Stimulated activated CD8-positive, alpha-beta memory T cell treated with anti-CD3 and anti-CD28 coated beads, Interleukin-15, amount 100 ng/mL, for 4 hours (primary cell): ENCODE data around the gene SUMF1.

Experiments used
- DNase-seq, 2 donors: peaks; one replicate each; pipeline ENCODE4 v3.0.0-alpha.2; 2020; ENCODE audit warnings: low read depth in 2 of 2

SUMF1 gene

DNA sequence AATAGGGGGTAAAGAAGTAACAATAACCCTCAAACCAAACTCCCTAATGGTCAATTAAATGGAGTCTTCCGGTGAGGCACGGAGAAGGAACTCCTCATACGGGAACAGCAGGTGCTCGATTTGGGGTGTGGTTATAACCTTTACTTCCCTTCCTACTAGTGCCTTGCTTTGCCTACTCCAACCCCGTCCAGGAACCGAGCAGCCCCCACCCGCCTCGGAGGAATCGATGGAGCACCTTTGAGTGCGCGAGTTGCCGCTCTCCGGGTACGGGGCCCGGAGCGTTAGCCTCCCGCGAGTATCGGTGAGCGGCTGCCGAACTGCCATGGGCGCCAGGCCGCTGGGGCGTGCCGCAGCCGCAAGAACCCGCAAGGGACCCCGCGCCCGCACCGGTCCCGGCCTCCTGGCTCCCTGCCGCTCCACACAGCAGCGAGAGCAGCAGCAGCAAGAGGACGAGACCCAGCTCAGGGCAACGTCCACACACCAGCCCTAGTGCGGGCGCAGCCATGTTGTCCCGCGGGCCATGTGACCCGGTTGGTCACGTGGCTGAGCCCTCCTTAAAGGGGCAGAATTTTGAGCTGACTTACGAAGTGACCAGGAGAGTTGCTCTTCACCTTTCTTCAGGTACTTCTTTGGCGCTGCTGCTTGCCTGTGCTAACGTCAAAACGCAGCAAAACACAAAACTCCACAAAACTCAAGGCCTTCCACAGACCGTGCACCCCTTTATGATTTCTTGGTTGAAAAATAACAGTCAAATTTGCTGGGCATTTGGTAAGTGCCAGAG, at the start of gene SUMF1:
TSS of gene SUMF1 (minus strand) at position 529 of the 781 bp plus-strand sequence. CDS start at position 505, 24 bp downstream.
- DNase-seq: peak; percentile 39 to 61

DNA sequence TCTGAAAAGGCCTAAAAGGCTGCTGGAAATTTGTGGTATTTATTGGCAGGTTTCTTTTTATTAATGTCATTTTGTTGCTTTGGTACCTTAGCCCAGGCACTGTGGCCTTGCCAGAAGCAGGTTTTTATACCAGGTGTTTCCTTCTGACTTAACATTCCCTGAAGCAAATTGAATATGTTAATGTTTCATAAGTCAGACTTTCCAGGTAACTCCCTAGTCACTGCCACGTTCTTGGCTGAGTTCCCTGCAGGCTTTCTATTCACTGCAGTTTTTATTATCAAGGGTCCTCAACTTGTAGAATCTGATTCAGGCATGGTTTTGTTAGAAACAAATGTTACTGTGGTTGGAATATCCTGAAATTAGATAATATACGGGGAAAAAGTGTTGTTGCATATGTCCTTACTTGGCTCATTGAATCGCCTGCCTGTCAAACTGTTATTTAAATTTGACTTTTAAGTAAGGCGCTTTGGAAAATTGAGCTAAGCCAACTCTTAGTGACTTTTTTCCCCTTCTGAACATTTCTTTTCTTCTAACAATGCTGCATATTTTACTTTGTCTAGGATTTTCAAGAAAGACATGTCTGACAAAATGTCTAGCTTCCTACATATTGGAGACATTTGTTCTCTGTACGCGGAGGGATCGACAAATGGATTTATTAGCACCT, 49.0 kb upstream of the SUMF1 start:
- no peak for DNase-seq

DNA sequence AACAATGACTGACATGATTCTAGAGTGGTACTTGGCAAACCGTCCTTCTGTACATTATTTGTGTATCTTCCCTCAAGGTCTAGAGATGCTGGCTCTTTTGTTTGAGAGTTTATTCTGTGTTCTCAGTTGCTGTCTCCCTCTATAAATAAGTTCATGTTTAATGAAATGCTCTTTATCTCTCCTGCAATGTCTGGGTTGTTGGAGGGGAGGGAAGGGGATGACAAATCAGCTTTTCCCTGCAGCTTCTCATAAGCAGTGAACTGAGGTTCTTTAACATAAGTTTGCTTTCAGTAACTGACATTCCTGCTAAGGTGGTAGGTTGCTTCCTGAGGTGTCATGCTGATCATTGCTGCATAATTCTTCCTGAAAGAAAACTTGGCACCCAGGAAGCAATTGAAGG, 47.8 kb upstream of the SUMF1 start:
- no peak for DNase-seq

DNA sequence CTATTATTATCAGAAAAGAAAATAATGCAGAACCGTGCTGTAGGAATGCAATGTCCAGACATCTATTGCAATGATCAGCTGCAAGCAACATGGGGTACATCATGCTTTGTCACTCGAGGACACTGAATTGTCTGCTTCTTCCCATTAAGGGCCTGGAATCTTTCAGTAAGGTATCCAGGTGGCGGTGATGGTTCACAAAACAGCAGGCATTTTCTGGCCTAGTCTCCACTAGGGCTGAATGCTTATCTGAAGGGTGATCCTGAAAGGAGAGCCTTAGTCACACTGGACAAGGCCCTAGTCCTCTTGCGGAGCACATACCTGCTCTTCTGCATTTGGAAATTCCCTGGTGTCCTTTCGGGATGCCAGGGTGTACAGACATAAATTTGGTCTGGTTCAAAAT, 47.3 kb upstream of the SUMF1 start:
- no peak for DNase-seq

DNA sequence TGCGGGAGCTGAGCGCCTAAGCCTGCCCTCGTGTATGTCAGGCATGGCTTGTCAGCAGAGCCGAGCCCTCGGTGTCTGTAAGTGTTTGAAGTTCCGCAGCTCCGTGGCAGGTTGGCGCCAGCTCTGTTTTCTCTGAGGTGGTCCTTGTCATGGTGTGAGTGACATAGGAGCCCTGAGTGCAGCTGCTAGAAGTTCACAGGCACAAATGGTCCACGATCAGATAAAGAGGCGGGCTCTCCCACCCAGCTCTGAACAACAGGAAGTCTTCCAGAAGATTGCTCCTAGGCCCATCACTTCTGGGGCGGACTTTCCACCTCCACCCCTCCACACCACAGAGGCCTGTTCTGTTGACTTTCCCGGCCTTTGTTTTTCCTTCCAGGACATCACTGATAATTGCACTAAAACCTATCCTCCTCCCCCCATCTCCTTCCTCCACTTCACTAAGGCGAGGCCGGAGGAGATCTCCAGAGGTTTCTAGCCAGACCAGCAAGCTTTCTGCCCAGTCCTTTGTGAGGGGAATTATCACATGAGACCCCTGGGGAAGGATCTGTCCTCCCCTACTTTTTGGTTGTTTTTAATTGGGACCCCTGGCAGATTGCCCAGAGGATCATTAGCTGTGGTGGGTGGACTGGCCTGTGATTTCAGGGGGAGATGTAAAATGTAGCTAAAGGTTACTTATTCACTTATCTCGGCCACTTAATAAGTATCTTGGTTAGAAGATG, 46.0 kb upstream of the SUMF1 start:
- no peak for DNase-seq

DNA sequence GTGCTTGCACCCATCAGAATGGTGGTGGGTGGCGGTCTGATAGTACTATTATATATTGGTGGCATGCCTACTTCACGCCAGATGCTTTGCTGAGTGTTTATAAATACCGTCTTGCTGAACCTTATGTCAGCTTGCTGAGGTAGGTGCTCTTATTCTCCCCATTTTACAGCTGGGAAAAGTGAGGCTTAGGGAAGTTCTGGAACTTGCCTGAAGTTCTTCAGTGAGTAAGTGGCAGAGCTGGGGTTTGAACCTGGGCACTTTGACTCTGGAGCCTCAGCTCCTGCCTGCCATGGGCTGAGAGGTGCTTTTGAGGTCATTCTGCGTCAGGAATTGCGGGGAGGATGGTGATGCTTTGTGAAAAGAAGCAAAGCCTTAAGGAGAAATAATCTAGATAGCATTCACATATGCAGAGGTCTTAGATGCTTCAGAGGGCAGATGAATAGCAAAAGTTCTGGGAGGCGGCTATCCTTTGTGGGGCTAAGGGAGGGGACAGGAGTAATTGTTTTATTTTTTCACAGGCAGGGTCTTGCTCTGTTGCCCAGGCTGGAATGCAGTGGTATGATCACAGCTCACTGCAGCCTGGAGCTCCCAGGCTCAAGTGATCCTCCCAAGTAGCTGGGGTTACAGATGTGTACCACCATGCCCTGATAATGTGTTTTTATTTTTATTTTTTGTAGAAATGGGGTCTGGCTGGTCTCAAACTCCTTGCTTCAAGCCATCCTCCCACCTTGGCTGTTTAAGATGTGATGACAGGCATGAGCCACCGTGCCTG, 44.6 kb upstream of the SUMF1 start:
- no peak for DNase-seq

DNA sequence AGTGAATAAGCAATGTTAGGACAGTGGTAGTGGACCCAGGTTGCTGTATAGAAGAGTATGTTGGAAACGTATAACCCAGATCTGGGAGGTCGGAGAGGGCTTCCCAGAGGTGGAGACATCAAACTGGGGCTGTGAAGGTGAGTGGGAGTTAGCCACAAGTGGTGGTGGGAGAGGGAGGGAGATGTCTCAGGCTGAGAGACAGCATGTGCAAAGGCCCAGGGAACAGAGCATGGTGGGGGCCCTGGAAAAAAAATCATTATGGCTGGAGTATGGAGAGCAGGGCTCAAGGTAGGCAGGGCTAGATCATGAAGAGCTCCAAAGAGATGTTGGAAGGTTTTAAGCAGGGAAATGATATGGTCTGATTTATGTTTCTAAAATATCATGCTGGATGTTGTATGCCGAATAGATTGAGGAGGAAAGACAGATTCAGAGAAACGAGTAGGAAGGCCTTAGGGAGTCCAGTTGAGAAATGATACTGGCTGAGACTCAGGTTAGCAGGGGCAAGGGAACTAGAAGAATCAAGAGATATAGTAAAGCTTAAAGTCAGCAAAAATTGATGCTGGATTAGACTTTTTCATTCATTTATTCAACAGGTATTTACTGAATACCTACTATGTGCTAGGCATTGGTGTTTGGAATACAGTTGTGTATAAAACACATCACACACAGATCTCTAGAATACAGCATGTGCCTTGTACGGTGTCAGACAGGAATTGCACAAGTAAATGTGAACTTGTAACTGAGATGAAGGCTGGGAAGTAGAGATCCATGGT, 43.1 kb upstream of the SUMF1 start:
- DNase-seq: no peak

DNA sequence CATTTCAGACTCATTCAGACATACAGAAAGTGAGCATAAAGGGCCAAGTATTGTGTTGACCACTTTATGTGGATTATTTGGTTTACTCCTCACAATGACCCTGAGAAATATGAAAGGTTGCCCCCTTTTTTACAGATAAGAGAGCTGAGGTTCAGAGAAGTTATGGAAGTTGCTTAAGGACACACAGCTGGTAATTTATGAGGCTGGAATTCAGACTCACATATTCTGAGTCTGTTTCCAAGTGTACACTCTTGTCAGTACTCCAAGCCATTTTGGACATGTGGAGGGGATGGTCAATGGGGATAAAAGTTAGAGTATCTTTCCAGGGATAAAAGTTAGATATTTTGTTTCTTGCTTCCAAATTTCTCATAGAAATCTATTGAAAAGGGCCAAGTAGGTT, 42.0 kb upstream of the SUMF1 start:
- DNase-seq: no peak

DNA sequence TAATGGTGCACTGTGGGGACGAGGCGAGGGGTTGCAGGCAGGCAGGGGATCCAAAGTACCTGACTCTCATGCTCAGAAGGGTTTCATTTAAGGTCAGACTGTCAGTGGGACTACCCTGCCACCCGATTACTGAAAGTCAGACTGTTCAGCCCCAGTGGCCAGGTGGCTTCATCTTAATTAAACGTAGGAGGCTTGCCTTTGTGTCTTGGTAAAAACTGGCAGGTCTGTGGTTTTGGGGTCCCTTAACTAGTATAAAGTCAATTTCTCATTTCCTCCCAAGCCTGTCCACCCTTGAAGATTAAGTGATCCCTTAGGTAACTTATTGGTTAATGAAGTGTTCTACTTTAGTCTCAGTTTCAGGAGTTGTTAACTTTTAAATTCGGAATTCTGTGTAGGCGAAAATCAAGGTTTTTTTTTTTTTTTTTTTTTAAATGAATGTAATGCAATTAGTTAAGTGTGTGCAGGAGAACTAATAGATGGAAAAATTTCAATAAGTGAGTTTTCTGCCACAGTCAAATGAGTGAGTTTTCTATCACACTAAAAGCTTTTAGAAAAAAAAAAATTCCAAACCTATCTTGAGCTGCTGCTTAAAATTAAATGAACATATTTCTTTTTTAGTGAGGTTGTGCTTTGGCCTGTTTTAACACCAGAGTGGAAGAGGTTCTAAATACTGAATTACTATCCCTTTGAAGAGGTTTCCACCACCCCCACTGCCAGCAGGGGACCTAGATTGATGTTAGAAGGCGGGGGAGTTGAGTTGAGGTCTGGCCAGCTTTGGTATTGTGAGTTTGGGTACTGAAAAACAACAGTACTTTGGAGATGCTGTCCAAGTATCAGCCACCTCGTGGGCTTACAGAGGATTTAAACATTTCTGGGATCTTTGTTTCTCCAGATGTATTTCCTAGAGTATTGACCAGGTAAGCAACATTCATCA, 41.2 kb upstream of the SUMF1 start:
- no peak for DNase-seq

DNA sequence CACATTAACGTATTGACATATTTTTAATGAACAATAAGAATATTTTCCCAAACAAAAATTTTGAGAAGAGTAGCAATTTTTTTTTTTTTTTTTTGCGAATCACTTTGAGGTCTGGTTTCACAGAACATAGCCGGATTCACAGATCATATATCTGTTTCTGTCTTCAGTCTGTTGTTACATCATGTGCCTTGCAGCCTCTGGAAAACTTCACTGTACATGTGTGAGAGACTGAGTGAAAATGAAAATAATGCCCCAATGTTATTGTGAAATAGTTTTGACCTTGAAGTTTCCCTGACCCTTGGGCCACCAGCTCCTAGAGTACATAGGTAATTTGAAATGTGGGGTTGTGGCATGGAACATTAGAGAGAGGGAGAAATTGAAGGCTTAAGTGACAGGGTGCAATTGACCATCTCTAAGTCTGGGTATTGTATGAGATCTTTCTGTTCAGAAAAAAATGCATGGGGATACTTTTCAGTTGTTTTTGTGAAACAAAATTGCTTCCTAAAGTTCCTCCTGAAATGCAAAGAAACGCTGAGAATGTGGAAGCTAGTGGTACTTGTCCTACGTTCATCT, 40.0 kb upstream of the SUMF1 start:
- no peak for DNase-seq

DNA sequence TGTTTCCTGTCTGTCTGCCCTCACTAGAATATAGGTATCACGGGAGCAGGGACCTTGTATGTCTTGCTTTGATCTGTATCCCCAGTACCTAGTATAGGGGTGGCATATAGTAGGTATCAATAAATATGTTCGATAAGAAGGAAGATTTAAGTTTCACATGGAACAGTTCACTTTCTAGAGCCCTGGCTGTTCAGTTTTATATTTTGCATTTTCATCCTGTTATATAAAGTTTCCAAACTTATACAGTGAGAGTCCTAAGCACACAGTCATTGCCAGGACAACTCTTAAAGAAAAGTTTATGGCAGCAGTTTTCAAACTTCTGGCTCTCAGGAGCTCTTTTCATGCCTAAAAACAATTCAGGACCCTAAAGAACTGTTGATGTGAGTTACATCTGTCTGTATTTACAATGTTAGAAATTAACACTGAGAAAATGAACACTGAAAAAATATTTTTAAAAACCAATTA, 39.5 kb upstream of the SUMF1 start:
- DNase-seq: no peak

DNA sequence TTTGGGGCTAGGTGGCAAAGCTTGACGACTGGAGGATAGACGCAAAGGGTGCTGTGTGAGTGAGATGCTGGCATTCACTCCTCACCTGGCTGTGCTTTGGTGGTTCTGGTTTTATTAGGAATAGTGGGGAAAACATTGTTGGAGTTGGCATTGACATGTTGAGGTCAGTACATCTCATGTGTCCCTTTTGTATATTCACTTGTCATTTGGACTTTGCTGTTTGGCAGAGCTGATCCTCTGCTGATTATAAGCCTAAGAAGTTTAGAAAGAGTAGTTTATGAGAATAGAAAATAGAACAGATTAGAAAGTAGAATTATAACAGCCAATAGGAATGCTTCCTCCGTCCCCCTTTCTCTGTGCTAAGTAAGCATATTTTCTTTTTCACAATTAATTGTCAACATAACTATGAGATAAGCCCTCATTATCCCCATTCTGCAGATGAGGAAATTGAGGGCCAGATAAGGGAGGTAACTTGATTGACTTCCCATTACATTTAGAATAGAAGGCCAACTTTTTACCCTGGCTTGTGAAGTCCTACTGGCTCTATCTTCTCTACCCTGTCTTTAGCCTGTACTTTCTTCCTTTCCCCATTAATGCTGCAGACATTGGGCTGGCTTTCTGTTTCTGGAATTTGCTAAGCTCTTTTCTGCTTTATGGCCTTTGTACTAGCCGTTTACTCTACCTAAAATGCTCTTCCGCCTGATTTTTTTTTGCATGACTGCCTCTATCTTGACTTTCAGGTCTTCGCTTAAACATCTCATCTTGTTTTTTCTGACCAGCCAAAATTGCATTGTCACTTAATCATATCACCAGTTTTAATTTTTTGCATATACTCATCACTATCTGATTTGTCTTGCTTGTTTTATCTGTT, 38.9 kb upstream of the SUMF1 start:
- DNase-seq: no peak

DNA sequence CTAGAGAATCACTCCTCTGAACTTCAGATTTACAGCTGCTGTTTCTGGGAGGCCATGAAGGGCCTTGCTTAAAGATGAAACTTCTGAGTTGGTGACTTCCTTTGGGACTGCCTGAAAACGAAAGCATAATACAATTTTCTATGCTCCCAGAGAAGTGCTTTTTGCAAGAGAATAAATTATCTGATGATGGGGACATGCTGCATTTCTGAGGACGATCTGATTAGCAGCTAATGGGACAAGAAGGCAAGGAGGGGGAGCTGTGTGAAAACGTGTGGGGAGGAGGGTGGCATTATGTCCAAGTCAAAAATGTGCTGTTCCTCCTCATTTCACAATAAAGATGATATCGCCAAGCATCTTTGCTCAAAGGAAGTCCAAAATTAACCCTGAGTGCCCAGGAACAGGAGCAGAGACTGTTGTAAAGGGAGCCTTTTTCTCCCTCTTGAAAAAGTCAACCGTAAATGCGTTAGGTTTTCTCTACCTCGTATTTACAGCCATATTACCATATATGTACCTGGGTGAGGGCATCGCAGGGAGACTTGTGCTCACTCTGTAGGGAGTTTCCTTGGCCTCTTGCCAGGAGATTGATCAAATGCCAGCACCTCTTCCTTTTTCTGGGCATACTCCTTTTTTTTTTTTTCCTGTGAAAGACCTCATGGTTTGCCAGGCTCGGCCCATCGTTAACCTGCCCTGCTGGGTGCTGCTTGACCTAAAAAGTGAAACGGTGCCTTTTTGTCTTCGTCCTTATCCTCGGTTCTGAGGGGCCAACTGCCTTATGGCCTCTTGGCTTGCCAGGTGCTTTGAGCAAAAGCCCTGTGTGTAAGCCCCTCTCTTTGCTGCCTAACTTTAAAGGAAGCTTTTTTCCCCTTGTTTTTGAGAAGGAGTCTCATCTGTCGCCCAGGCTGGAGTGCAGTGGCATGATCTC, 37.5 kb upstream of the SUMF1 start:
- no peak for DNase-seq

DNA sequence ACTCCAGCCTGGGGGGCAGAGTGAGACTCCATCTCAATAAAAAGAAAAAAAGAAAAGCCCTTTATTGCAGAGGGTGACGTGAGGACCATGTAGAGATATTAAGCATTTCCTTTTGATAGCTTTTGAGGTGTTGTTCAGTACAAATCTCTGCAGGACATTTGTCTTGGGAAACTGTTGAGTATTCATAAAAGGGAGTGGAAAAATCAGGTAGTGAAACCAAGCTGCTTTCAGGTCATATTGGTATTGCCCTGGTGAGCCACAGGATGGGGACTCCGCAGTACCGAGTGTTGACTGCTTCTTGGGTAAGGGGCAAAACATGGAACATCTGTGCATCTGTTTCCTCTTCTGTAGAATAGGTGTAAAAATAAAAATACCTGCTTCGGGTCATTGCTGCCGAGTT, 36.0 kb upstream of the SUMF1 start:
- DNase-seq: no peak

DNA sequence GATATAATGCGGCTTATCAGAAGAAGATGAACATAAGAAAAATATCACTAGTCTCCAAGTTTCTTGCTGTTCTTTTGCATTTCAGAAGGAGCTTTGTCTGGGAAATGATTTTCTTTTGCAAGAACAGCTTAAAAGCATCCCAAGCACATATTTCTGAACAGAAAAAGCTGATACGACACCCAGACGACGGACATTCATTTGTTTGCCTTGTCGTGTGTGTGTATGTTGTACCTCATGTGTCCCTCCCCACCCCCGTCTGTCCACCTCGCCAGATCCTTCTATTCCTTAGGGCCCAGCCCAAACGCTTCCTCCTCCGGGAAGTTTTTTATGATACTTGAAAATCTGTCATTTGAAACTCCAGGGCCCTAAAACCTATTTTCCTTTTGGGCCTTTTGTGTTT, 34.9 kb upstream of the SUMF1 start:
- no peak for DNase-seq

DNA sequence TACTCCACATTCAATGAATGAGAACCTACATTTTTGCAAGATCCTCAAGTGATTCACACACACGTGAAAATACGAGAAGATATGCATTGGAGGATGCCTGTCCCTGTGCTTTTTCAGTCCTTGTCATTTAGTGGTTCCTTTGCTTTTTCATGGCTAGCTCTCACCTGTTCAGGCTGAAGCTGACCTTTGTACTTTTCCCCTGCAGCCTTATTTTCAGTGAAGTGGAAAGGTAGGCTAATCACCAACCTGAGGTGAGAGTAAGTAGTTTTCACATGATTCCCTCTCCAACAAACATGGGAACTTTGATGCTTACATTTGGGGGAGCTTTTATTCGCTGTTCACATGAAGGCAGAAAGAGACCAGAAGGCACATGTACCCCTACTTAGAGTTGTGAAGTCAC, 34.4 kb upstream of the SUMF1 start:
- no peak for DNase-seq

DNA sequence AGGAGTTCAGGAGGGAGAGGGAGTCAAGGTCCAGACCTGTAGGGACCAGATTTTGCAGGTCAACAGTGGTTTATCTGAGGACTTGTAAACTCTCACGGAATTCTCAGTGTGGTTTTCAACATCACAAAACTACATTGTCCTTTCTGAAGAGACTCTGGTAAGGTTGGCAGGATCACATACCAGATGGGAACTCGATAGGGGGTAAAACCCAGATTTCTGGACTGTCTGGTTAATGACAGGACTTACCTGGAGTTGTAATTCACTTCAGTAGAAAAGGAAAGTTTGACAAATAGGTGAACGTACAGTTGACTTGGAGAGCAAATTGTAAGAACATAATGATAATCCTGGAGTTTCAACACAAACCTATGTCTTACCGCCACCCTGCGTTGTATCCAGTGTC, 31.4 kb upstream of the SUMF1 start:
- DNase-seq: no peak
